KBM-7 (cell line): ENCODE data around the gene CYB5B.
"Not testable (repeated sequence)": the region's sequence is repeated elsewhere in the genome, so short reads cannot be mapped to it uniquely, and the experiment has no call there.

Experiments used
- DNase-seq: peaks from one replicate; pipeline ENCODE4 v3.0.0-alpha.2; 2015
- in situ Hi-C: fragments of 300-500 bp; cut with MboI; formaldehyde crosslinking; loops from 2 replicates; pipeline ENCODE4 v1.14.3; 2020; ENCODE audit warnings: low sequenced_read_pairs, low pct_unique_long_range_greater_than_20kb, mixed read lengths

The CYB5B gene

GRCh38 chr16:69406780-69407331, 17.6 kb upstream of the CYB5B start:
- DNase-seq: peak; percentile 36
- in situ Hi-C loops: no loop called here

DNA sequence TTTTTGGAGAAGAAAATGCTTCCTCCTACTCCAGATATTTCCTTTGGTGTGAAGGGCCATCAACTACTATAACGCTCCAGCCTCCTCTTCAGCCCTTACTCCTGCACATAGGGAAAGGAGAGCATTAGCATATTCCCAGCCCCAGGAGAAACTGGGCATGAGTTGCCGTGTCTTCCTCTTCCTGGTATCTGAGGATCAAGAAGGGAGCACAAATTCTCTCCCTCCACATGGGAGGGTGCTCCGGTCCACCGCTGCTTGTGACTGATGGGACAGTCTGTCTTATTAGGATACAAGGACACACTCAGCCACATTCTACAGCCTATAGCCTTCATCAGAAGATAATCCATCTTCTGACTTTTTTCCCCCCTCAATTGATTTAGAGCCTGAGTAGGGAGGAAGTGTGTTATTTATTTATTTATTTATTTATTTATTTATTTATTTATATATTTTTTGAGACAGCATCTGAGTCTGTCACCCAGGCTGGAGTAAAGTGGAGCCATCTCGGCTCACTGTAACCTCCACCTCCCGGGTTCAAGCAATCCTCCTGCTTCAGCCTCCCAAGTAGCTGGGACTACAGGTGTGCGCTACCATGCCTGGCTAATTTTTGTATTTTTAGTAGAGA, 16.6 kb upstream of the CYB5B start:
- in situ Hi-C loops: no loop called here

GRCh38 chr16:69408475-69408874, 15.9 kb upstream of the CYB5B start:
- in situ Hi-C loops: no loop called here
- no peak for DNase-seq

More for the DNA sequence above, 16.6 kb upstream of the CYB5B start:
- DNase-seq: no peak

DNA sequence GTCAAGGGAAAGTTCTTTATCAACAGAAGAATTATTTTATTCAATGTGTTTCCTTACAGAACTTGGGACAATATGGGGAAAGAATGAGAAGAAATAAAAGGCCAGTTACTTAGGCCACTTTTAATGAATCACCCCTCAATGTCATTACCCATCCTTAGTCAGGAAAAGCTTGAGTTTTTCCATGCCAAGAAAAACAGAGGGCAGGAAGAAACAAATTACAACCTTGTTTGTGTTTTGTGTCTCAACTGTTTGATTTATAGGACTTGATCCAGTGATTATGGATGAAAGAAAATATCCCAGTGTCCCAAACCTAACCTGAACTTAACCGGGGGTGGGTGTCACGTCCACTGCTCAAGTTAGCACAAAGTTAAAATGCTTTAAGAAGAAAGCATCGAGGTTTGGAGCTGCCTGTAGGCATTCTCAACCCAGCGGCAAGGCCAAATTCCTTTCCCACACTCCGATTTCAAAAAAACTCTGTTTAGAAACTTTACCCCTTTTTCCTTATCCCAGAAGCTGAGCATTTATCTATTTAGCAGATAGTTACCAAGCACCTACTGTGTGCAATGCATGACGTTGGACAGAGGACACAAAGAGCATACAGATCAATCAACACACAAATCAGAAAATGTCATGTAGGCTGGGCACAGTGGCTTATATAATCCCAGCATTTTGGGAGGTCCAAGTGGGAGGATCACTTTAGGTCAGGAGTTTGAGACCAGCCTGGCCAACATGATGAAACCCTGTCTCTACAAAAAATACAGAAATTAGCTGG, 14.0 kb upstream of the CYB5B start:
- no peak for DNase-seq
- in situ Hi-C loops: no loop called here

DNA sequence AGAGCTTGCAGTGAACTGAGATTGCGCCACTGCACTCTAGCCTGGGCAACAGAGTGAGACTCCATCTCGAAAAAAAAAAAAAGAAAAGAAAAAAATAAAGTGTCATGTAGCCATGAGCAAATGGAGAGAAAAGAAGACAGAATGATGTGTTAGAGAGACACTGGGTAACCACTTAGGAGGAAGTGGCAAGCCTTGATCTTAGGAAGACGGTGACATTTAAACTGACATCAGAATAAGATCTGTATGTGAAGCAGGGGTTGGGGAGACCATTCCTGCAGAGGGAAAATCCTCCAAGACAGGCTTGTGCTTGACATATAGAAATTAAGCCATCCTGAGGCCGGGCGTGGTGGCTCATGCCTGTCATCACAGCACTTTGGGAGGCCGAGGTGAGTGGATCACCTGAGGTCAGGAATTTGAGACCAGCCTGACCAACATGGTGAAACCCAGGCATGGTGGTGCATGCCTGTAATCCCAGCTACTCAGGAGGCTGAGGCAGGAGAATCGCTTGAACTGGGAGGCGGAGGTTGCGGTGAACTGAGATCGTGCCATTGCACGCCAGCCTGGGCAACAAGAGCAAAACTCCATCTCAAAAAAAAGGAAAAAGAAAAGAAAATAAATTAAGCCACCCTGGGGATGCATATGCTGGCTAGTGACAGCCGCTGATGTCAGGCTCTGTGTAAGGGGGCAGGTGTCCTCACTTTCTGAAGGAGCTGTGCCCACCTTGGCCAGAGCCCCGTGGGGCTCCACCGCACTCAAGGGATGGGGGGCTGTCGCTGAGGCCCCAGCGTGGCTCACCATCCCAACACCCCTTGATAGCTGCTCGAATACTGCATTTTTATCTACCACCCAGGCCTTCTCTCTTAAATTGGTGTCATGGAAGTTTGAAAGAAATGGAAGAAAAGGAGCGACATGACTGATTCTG, 13.1 kb upstream of the CYB5B start:
- in situ Hi-C loops: no loop called here
- DNase-seq: no peak

- DNase-seq: no peak
- in situ Hi-C loops: no loop called here
These were observed 12.1 kb upstream of the CYB5B start for GRCh38 chr16:69412287-69412686.

DNA sequence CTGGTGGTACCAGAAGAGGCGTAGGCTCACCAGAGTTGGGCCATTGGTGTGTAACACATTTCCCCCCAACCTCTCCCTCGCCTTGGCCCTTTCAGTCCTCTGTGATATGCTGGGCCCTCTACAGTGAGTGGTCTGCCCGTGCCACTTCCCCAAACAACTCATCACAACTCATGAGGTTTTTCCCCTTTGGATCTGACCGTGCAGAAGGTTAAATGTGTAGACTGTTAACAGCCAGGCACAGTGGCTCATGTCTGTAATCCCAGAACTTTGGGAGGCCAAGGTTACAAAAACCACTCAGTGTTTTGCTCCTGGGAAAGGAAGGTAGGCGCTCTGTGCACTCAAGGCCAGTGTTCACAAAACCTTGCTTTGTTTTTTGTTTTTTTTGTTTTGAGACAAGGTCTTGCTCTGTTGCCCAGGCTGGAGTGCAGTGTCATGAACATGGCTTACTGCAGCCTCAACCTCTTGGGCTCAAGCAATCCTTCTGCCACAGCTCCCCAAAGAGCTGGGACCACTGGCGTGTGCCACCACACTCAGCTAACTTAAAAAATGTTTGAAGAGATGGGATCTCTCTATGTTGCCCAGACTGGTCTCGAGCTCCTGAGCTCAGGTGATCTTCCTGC, 11.3 kb upstream of the CYB5B start:
- no peak for DNase-seq
- in situ Hi-C loops: no loop called here

- in situ Hi-C loops: no loop called here
- DNase-seq: no peak
These were observed 6.8 kb upstream of the CYB5B start for GRCh38 chr16:69417520-69418199.

DNA sequence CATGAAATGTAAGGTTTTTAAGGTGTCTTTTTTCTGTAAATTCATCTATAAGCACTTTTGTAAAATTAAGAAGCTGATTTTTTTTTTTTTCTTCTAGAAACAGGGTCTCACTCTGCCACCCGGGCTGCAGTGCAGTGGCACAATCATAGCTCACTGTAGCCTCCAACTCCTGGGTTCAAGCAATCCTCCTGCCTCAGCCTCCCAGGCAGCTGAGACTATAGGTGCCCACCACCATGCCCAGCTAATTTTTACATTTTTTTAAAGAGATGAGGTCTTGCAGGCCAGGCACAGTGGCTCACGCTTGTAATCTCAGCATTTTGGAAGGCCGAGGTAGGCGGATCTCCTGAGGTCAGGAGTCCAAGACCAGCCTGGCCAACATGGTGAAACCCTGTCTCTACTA, 4.5 kb upstream of the CYB5B start:
- no peak for DNase-seq
- in situ Hi-C loops: no loop called here

- no peak for DNase-seq
- in situ Hi-C loops: no loop called here
These were observed 1.2 kb upstream of the CYB5B start for GRCh38 chr16:69423189-69423588.

DNA sequence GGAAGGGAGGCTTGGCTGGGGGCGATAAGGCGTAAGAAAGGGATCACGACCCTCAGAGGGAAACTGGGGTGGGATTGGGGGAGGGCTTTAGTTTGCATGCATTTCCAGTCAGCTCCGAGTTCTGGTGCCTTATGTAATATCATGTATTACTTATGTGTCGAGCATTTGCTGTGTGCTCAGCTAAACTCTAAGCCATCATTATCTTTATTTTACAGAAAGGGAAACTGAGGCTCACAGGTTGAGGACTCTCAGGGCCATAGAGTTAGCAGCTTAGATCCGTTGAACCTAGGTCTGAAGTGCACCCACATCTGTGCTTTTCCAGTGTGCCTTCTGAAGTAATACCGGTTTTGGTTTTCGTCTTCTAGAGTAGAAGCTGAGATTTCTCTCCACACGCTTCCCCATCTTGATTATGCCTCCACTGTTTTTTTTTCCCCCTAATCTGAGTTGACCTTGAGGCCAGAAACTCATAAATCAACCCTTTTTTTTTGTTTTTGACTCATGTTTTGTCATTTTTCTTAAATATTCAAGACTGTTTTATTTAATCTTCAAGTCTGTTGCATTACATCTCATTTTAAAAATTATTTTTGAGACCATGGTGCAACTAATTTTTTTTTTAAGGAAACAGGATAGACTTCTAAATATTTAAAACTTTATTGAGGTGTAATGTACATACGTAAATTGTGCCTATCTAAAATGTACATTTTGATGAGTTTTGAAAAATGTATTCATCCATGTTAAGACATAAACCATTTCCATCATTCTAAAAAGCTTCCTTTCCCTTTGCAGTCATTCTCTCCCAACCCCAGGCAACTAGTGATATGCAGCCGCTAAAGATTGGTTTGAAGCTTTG, 741 bp downstream of the CYB5B start:
- peak; percentile 46 for DNase-seq

GRCh38 chr16:69428652-69429051, 4.2 kb downstream of the CYB5B start:
- no peak for DNase-seq
- in situ Hi-C loops: no loop called here

More for the DNA sequence above, 741 bp downstream of the CYB5B start:
- in situ Hi-C loops: no loop called here

GRCh38 chr16:69429058-69429640, 4.7 kb downstream of the CYB5B start:
- DNase-seq, in situ Hi-C loops: not testable (repeated sequence)

GRCh38 chr16:69431948-69432468, 7.6 kb downstream of the CYB5B start:
- no peak for DNase-seq
- in situ Hi-C loops: no loop called here

DNA sequence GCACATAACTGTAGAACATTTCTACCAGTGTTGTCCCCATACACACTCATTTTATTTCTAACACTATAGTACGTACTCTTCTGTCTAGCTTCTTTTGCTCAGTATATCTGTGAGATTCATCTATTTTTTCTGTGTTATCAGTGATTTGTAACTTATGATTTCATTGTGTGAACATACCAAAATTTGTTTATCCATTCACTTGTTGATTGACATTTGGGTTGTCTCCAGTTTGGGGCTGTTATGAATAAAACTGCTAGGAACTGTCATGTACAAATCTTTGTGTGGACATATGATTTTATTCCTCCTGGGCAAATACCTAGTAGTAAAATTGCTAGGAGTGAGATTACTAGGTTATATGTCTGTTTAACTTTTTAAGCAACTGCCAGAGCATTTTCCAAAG, 9.6 kb downstream of the CYB5B start:
- in situ Hi-C loops: no loop called here
- DNase-seq: no peak

- in situ Hi-C loops: no loop called here
- peak; percentile 61 for DNase-seq
These were observed 11.8 kb downstream of the CYB5B start for GRCh38 chr16:69435977-69436820.
